LoVo (cell line): ENCODE results near the gene ADCY5.

Experiments
- DNase-seq: peaks from one replicate; pipeline ENCODE4 v3.0.0-alpha.2; 2016; ENCODE audit warnings: low spot score

ADCY5 gene

DNA sequence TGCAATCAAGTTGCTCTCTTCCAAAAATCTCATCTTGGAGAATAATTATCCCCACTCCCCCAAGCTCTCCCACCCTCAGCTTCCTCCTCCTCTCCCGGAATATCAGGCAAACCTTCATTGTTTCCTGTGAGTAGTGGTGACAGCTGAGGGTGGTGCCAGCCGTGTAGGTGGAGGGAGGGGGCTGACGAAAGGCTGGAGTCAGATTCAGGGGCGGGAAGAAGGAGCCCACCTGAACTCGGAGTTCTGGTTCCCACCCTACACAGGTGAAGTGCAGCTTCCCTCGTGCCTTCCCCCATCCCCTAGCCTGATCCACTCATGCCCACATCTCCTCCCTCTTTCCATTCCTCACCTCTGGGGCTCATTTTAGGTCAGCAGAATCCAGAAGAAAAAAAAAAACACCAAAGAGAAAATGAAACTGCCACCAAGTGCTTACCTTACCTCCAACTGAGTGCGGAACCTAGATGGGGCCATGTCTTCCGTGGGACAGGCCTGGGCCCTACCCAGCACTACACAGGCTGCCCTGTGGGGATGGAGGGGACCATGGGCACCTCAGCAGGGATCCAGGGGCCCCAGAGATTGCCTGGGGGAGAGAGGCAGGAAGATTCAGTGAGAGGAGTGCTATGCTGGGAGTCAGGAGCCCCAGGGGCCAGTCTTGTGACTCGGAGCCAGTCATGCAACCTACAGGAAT, 81.3 kb downstream of the ADCY5 start:
- no peak for DNase-seq

DNA sequence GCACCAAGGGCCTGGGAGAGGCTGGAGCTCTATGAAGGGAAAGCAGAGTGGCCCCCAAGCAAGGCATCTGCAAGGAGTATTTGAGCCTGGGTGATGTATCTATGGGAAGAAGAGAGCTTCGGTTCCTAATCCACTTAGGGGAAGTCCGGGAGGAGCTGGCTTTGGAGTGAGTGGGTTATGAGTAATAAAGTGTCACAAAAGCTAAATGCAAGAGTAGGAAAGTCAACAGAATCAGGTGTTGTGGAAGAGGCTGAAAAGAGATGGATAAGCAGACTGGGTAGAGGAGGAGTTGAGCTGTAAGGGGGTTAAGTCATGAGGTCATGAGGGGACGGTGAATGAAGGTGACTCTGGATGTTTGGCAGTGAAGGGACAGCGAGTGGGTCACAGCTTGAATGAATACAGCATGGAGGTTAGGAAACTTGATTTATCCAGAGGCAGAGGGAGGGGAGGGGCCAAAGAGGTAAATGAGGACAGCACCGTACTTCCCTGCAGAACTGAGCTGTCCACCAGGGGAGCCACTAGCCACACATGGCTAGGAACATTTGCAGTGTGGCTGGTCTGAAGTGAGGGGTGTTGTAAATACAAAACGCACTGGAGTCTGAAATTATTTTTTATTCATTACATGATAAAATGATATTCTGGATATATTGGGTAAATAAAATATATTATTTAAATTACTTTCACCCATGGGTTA, 83.3 kb downstream of the ADCY5 start:
- peak; percentile 5 for DNase-seq

DNA sequence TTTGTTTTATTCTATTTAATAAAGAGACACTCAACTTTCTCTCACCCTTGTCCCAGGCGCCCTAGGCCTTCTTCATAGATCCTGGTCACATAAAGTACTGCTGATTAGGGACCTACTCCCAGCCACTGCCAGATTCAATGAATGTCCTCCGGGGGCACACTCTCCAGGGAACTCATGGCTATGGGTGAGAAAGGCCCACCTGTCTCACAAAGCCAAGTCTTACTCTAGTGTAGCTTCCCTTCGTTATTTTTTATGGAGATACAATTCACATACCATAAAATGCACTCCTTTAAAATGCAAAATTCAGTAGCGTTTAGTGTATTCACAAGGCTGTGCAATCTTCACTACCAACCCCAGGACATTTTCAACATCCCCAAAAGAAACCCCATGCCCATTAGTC, 87.8 kb downstream of the ADCY5 start:
- DNase-seq, result no peak

DNA sequence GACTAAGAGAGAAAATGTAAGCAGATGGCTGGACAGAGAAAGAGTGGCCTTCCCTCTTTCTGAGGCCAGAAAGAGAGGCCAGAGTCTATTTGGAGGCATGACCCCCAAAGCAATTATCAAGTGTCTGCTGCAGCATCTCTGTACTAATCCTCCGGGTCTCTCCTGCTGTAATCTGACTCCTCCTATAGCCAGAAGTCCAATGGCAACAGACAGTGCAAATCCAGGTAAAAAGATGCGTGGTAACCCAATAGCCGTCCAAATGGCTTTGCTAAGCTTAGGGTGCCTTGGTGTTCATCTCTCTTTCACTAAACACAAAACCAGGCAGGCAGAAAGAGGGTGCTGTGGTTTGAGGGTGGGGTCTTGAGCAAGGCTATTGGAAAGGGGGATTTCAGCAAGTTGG, 91.6 kb downstream of the ADCY5 start:
- no peak for DNase-seq

DNA sequence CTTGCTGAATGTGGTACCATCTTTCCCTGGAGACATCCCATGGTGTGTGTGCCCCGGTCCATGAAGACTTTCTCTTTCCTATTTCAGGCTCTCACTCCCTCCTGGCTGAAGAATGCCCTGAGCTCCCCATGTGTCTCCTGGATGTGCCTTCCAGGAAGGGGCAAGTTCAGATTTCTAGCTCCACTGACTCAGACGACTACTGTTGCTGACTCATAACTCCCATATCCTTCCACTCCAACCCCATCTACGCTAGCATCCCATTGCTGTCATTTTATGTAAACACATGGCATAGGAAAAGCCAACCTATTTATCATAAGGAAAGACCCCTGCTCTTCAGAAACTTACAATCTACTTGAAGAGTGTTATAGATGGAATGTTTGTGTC, 95.0 kb downstream of the ADCY5 start:
- no peak for DNase-seq

DNA sequence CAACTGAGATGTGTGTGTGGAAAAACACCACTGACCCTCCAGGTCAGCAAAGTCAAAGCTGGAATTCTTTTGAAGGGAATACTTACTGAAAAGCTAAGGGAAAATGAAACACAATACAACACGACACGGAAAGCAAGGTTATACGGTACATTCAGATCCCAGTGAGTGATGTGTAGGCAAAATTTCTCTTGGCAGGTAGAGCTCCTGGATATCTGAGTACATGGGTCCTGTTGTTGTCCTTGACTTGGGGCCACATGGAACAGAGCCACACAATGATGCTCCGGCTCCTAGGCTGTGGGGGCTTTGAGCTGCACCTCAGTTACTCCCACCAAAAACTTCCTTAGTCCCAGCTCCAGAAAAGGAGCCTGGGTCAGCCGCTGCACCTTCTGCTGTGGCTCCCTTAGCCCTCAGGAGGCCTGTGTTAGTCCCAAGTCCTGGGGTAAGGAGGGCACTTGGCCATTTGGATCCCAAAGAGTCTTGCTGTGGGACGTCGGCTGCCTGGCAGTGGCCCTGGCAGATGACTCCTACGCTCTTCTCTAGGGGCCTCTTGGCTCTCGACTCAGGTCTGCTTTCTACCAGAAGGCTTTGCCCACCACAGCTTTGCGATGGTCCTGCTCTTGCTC, 95.6 kb downstream of the ADCY5 start:
- DNase-seq, result no peak

DNA sequence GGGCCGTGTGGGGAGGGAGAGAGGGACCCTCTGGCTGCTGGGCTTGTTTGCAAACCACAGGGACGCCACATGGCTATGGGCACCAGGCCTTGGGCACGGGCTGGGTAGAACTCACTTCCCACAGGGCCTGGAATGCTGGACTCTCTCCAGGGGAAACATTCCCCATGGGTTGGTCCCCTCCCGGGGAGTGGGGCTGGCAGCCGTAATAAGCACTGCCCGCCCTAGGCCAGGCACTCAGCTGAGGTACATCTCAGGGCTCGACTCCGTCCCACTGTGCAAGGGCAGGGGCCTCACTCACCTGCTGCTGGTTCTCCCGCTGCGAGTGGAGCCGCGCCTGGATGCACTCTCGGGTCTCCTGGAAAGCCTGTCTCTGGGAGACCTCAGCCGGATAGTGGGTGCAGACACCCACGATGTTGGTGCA, 96.7 kb downstream of the ADCY5 start:
- DNase-seq, result no peak

DNA sequence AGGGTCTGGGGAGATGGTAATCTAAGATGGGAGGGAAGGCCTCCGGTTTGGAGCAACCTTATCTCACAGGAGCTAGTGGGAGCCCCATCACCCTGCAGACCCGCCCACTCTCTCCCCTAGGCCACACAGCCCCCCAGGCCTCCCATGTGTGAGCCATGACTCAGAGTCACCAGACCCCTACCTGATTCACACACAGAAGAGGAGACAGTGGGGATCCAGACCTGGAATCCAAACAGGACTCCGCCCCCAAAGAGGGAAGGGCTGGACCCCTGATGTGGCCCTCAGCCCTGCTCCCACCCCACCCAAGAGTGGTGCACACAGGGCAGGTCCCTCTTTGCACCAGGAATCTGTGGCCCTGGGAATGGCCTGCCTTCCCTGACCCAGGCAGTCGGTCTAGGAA, 97.4 kb downstream of the ADCY5 start:
- no peak for DNase-seq

DNA sequence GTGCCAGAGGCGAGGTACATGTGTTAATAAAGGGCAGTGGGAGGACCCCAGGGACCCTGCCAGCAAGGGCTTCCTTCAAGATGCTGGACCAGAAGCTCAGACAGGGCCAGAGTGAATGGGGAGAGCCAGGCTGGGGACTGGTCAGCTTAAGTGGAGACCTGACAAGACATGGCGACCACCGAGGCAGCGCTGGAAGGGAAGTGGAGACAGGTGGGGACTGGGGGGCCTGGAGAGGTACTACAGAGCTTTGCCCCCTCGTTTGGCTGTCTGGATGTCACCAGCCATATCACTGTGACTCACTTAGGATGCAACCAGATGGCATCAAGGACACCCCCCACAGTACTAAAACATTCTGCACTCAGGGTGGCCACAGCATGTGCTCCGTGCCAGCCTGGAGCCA, 97.9 kb downstream of the ADCY5 start:
- DNase-seq, result no peak

DNA sequence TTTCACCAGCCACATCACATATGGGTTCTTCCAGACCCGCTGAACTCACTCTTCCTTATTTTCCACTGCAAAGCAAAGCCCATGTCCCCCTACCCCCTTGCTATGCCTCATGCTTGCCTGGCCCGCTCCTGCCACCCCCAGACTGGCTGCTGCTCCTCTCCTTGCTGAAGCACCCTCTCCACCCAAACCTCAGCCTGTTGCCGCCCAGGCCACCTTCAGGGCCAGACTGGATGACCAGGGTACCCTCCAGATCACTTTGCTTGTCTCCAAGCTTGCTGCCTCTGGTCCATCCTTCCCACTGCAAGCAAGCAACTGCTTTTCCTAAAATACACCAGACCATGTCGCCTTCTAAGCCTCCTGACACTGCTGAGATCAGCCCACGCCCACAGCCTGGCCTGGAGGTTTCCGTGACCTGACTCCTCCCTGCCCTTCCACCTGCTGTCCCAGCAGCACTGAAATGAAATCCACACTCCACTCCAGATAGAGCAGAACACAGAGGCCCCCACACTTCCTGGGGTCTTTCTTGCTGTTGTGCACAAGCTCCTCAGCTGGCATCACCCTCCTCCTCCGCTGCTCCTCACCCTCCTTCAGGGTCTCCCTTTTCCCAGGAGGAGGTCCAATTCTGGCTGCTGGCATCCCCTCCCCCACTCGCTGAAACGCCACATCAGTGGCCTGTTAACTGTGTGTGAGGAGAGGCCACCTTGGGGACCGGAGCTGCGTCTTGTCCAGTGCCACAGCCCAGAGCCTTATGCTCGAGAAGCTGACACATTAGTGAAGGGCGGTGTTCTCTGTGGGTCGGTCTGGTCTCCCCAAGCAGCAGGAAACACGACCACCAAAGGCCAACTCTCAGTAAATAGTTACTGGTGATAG, 99.1 kb downstream of the ADCY5 start:
- no peak for DNase-seq

DNA sequence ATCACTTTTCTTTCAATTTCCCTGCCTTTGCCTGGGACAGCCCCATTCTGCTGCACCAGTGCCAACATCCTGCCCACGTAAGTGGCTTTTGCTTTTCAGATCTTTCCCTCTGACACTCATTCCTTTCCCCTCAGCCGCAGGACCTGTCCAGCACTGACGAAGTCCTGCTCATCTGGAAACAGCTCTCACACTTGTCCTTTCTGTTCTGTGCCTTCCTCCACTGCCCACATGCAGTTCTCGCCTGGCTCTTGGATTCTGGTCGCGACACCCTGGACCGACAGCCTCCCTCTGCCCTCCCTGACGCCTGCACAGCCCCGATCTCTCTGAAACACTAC, 99.7 kb downstream of the ADCY5 start:
- DNase-seq, result no peak

DNA sequence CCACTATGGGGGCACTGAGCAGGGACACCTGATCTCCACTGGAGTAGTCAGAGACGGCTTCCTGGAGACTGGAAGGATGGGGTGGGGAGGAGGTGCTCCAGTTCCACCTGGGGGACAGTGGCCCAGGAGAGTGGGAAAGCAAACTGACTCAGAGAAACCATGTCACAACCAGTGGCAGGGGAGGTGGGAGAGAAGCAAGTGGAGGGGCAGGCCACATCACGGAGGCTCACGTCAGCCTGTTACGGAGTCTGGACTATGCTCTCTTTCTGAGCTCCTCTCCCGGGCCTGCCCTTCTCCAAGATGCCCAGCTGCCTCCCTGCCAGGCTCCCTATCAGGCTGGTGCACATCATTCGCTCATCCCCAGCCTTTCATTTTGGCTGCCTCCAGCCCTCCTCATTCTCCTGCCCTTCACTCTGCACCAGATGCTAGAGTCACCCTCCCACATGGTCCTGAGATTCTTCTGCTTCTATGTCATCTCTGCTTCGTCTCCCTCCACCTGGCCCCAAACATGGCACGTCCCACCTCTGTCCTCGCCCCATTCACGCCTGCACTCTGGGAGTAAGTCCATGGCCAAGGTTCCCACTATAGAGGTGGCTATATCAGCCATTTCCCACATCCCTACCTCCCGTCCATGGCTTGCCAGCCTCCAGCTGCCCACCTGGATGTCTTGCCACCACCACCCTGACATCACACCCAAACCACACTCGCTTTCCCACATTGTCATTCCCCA, 100.3 kb downstream of the ADCY5 start:
- no peak for DNase-seq

DNA sequence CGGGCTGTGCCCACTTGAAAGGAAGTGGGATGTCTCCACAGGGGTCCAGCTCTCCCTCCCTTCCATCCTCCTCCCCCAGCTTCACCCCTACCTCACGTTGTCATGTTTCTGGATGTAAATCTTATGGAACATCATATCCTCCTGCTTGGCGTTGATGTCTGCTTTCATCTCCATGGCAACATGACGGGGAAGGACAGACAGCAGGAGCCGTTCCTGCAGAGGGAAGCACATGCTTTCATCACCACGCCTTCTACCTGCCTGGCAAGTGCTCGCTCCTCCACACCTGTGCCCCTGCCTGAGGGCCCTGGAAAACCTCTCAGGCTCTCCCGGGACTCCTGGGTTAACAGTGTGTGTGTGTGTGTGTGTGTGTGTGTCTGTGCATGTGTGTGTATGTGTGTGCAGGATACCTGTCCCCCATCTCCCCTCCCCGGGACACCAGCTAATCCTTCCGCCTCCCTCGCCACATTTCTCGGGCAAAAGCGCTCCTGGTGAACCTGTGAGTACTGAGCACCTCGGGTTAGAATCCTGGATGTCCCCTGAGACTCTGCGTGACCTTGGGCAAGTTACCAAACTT, 101.1 kb downstream of the ADCY5 start:
- DNase-seq, result peak; percentile 22

DNA sequence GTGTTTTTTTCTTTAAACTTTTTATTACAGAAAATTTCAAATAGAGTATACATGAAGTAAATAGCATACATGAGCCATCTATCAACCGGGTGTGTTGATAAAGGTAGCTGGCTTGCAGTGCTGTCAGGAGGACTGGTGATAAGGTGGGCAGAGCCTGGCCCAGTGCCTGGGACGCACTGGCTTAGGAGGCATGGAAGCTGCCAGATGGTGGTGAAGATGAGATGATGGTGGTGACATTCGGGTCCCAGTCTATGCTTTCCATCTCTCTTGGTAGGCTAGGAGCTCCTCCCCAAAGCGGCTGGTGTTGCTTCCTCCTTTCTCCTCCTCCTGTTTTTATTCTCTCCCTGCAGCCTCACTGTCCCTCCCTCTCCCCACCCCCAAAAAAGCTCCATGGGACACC, 101.7 kb downstream of the ADCY5 start:
- no peak for DNase-seq

DNA sequence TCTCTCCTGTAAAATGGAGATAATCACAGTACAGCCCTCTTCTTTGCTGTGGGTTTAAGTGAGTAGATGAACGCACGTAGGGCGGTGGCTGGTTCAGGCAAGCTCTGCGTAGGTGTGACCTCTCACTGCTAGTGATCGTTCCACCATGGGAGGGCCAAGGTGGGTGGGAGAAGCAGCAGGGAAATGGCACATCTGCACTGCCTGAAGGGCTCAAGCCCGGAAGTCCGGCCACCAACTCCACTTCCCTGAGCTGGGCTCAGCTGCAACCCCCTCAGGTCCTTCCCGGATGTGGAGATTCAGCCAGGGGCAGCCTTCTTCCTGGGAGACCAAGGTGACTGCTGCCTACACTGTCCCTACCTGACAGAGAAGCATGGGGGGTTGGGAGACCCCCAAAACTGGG, 102.9 kb downstream of the ADCY5 start:
- DNase-seq, result no peak

DNA sequence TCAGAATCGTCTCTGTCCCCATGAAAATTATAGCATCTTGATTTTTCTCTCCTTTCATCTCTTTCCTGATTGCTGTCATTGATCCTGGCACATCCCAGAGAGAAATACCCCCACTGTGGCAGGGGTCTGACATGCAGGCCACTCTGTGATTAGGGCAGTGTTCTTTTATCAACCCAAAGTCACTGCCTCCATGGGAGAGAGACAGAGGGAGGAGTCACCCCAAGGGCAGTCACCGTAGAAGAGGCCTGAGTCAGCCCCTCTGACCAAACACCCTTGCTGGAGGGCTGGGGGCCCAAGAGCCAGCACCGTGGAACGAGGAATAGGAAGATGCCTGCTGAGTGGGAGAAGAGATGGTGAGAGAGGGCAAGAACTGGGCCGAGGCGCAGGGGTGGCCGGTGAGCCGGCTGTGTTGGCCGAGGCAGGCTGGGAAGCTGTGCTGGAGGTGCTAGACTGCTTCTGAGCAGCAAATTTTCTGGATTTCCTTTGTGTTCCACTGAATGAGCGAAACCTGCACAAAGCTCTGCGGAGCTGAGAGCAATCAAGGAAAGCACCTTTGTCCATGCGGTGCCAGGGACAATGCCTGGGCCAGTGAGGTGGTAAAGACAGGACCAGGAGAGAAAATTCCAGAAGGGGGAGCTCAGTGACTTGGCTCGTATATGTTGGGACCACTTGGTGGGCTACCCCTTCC, 103.8 kb downstream of the ADCY5 start:
- no peak for DNase-seq

DNA sequence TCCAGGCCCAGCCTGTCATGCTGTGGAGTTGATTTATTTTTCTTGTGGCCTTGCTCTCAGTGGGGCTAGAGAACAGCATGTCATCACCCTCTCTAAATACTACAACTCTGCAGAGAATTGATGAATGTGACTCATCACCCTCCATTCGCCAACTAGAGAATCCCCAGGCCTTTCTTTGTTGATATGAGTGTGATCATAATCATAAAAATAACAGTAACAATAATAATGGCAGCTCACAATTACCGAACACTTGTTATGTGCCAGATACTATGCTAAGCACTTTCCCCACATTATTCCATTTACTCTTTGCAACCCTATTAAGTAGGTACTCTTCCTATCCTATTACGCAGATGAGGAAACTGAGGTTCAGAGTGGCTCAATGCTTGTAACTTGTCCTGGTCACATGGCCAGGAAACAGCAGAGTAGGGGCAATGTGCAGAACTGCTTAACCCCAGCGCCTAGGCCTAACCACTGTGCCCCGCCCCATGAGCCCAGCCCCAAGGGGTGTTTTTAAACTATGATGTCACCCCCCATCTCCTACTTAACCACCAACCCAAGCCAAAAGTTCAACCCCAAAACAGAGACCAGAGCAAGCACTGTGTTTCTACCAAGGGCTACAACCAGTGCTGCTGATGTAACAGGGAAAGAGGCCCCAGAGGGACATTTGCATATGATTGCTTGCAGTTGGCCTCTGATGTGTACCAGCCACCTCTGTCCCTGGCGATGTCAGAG, 104.5 kb downstream of the ADCY5 start:
- DNase-seq, result no peak

DNA sequence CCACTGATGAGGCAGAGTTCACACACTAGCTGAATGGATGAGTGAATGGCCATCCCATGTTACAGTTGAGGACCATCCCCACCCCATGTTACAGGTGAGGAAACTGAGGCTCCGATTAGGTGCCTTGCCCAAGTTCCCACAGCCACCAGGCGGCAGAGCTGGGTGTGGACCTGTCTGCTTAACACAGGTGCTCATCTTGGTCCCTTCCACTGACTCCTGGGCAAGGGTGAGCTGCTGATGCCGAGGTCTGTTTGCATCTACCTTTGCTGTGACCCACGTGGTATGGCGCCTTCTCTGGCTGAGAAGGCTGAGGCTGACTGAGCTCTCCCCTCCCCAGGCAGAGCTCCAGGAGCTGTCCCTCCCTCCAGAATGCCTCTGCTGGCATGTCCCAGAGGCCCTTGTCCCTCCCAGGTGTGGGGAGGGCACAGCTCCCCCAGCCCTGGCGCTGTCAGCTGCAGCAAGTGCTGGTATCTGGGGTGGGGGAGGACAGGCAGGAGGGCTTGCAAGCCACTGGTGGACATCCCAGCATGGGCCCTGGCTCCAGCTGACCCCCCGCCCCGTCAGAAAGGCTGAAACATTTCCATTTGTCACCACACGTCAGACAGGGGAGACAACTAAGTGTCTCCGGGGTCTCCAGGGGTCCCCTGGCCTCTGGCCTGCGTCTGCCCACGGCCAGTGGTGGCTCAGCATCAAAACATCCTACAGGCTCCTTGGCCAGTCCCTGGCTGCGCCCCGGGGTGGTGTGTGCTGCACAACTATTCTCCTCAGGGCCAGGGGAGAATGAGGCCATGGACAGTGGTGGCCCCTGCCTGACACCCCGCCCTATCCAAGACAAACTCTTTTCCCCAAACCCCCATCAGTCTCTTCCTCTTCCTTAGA, 105.4 kb downstream of the ADCY5 start:
- DNase-seq, result no peak

DNA sequence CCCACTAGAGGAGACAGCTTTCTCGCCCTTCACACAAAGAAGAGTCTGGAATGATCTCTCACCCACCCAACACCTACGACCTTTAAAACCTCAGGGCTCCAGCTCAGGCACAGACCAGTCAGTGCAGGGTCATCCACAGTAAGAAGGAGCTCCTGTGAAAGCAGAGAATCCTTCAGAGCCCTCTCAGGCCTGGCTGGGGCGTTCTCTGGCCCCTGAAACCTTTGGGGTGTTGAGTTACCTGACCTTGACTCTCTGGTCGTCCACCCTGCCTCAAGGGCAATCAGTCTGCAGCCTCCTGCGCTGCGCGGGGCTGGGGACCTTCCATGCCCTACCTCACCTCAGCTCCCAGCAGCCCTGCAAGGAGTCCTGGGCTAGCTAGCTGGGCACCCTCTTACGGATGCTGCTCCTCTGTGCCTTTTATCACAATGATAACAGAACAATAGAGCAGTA, 106.2 kb downstream of the ADCY5 start:
- DNase-seq, result no peak
